NCI-H146 (cell line): ENCODE results near the gene GALR2.

Experiments
- DNase-seq: peaks from one replicate; lab custom pipeline; 2025; lab: John Stamatoyannopoulos, UW

The GALR2 gene

GRCh38 chr17:76124582-76125390 lies 50.2 kb downstream of the GALR2 start:
- no peak for DNase-seq

GRCh38 chr17:76125391-76125675 lies 50.8 kb downstream of the GALR2 start:
- DNase-seq: no peak

- DNase-seq: no peak
Observed at GRCh38 chr17:76125922-76126321, 51.3 kb downstream of the GALR2 start.
